Measurements from ENCODE around the gene CIROP.

CIROP gene

DNA sequence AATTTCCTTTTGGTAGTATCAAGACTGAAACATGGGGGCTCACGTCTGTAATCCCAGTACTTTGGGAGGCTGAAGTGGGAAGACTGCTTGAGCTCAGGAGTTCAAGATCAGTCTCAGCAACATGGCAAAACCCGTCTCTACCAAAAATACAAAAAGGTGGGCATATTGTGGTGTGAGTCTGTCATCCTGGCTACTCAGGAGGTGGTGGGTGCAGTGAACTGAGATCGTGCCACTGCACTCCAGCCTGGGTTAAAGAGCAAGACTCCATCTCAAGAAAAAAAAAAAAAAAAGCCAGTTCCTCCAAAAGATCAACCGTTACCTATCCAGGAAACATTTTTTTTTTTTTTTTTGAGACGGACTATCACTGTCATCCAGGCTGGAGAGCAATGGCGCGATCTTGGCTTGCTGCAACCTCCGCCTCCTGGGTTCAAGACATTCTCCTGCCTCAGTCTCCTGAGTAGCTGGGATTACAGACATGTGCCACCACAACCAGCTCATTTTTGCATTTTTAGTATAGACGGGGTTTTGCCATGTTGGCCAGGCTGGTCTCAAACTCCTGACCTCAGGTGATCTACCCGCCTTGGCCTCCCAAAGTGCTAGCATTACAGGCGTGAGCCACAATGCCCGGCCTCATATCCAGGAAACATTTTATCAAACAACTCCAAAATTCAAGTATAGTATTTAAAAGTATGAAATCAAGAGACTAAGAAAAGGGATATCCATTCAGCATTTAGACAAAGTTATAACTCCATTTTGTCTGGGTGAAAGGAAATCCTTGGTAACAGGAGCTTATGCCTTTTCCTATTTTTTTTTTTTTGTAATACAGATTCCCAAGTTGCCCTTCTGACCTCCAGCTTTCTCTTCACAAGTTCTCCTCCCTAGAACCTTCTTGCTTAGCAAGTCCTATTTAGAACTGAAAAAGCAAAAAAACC is 13.2 kb downstream of the CIROP start:
- DNase-seq: no peak

DNA sequence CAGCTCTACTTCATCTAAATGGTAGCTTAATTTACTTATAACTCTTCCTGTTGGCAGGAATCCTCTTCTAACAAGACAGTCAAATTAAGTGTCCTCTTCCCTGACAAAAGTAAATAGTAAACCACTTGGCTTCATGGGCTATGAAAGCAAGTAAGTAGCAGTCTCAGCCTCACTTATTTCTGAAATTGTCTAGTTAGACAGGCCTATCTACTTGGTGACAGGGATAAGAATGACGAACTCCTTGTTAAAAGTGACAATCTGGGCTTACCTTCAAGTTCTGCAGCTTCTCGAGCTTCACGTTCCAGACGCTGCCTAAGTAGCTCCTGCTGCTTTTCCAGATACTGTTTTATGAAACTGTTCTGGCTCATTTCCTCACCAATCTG is 14.5 kb downstream of the CIROP start:
- no peak for DNase-seq

DNA sequence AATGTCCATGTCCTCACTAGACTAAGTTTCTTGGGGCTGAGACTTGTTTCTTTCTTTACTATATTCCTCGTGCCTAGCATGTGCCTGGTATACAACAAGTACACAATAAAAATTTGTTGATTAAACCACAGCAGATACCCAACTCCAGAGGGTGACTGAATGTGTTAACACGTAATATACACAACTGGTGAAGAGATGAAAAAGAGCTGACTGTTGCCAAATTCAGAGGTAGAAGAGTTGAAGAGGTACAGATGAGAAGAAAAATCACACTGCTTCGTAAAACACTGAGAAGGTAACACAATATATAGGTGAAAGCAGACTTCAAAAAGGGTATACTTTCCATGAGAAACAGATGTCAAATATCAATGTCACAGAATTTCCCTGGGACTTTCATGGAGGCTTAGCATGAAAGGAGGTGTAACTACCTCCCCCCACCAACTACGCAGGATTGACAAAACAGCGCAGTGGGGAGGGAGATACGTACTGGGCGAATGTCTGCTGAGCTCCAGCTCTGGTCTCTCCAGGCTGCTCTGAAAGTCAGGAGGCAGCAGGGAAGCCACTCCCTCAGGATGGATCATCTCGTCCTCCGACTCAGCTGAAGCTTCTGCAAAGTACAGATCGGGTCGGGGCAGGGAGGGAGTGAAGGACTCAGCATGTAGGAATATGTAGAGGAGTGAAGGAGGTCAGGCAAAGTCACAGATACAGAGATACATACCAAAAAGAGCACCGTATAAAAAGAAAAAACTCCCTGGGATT is 15.1 kb downstream of the CIROP start:
- no peak for DNase-seq

DNA sequence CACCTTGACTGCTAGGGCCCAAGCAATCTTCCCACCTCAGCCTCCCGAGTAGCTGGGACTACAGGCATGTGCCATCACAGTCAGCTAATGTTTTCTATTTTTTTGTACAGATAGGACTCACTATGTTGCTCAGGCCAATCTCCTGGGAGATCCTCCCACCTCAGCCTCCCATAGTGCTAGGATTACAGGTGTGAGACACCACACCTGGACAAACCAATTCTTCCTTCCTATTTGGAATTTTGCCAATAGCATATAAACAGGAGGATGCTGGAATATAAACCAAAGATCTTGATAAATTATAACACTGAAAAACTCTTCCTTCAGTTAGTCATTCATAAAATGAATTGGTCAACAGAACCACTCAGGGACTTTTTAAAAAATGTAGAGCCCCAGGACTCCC is 18.2 kb downstream of the CIROP start:
- no peak for DNase-seq

DNA sequence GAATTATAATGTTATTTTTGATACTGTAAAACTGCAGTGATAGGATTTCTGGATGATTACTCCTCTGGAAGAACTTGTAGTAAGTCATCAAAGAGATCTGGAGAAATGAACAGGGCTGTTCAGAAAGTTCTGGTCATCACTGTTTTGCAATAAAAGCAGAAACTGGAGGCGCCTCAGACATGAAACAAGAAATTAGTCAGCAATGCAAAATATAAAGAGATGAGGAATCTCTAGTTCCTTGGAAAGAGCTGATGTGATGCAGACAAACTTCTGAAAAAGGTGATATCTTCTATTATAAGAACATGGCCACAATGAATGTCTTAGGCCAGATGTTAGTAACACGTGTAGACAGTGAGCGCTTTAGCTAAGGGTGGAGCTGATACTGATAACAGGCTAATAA is 19.3 kb downstream of the CIROP start:
- DNase-seq: no peak

DNA sequence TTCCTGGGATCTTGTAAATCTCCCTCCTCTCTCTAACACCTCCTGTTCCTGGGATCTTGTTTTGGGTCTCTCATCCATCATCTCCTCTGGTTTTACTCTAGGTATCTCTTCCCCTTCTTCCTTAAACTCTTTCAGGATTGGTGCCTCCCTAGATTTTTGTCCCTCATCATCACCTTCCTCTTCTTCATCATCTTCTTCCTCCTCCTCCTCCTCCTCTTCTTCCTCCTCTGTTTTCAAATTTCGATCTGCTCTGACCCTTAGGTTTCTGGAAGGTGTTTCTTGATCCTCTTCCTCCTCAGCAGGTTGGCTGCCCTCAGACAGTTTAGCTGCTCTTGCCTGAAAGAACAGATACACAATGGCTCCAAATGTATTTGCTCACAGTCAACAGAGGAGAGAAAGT is 24.3 kb downstream of the CIROP start:
- no peak for DNase-seq

DNA sequence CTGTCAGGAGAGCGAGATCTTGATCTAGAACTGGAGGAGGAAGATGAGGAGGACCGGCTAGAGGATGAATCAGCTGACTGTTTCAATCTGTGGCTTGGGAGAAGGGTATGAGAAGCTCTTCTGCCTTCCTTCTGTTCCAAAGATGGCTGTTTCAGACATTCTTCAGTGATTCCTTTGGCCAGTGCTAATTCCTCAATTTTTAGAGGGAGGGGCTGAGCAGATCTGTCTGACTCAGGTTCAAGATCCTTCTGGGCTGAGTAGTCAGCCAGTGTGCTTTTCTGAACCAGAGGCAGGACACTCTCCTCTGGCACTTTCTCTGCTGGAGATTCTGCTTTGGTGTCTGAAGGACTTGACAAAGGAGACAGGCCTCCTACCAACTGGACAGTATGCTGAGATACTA is 25.1 kb downstream of the CIROP start:
- DNase-seq: no peak

DNA sequence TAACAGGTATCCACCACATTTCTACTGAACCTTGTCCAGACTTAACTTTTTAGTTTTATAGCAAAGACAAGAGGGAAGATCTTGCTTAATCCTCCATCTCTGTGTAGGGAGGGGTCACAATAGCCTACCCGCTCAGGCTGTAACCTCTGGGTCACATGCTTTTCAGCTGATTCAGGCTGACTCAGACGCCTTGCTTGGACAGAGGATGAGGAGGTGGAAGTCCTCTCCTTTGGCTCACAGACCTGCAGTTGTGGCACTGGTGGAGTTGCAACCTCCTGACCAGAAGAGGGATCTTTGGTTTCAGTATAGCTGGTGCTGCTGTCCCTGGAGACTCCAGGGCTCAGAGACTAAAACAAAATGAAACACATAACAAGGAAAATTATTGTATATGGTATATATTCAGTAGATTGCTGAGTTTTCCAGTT is 26.1 kb downstream of the CIROP start:
- no peak for DNase-seq

DNA sequence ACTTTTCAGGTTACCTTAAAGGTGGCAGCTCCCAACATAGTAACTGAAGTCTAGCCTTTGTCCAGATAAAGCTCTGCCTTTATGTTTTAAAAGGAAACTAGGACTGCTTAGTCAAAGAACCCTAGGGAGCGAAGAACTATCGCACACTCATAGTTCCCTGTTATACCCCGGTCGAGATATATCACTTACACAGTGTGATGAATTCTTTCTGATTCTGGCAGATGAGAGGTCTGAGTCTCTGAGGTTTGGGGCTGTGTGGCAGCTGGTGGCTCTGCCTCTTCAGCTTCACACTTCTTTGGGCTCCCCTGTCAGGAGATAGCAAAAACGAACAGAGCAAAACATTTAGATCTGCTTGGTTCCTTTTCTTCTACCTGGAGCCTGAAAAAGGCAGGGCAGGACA is 26.8 kb downstream of the CIROP start:
- DNase-seq: no peak

DNA sequence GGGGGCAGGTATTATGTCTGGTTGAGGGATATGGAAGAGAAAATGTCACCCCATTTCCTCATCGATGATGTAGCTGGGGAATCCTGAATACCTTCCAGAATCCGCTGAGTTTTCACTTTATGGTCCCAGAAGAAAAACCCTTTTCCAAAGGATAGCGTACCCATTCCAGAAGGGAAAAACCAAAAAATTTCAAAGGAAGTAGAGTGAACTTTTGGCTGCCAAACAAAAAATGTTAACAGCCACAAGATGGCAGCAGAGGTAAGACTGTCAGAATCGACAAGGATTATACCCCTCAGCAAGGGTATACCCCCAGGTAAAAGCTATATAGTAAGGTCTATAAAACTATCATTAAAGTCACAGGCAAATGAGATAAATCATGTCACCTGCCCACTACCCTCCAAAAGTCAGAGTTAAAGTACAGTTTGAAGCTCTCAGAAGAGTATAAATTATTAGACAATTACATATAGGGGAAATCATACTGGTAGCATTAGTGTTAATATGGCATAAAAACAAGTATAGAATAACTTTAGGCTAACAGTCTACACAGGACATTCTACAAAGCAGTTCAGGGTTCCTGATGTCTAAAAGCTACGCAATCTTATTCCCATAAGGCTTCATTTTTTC is 27.9 kb downstream of the CIROP start:
- no peak for DNase-seq

DNA sequence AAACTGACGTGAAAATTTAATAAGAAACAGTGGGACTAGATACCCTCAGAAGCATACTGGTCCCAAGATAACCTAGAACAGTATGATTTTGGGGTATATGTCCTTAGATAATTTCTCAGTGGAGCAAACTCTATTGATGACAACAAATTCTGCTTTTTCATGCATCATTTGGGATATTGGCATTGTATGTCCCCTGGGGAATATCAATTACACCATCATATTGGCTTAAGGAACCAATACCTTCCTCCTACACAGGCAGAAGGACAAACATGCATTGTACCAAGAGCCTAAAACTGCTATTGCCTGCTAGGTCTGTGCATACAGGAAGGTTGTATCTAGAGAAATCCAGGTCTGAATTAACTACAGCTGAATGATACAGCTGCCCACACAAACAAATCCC is 29.9 kb downstream of the CIROP start:
- DNase-seq: no peak

DNA sequence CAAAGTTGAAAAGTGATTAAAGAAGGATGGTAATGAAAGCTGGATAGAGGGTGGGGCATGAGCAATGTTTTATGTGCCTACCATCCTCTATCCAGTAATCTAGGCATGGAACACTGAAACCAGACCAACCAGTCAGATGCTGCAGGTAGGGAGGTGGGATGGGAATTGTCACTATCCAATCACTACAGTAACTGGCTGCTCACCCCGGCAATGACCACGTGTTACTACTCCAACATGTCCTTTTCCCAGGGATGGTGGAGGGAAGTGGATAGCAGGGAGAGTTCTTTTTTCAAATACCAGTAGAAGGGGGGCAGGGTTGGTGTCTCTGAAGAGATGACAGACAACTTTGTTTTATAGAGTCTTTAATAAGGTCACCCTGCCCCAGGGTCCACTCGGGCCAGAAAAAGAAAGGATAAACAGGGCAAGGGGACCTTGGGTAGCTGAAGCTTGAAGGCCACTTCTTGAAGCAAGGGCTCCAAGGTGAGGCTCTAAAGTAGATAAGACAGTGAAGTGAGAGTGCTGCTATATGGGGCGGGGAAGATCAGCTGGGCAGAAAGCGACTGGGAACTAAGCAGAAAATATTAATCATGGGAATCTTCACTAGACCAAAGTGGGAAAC is 32.8 kb downstream of the CIROP start:
- no peak for DNase-seq

DNA sequence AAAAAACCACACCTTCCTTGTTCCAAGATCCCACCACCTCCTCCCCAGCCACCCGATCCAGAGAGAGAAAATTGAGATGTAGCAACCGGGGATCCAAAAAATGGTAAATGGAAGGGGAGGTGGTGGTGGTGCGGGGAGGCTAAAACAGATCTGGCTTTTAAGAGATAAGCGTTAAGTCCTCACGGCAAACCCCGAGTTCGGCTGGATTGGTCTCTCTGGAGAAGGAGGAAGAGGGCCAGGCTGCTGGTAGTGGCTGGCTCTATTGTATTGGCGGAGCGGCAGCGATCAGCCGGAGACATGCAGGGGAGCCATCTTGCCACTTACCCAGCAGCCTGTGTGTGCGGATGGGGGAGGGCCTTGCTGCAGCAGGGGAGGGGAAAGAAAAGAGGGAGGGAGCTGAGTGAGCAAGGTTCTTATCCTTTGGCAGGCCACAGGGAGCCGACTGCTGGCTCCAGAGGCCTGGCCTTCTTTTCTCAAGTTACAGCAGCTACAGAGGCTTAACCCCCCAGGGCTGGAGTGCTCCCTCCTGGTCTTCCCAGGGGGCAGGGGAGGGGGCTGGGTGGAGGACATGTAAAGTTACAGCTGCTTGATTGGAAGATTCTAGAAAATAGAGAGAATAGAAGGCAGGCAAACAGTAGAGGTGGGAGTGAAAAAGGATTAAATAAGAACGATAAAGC is 33.4 kb downstream of the CIROP start:
- no peak for DNase-seq

DNA sequence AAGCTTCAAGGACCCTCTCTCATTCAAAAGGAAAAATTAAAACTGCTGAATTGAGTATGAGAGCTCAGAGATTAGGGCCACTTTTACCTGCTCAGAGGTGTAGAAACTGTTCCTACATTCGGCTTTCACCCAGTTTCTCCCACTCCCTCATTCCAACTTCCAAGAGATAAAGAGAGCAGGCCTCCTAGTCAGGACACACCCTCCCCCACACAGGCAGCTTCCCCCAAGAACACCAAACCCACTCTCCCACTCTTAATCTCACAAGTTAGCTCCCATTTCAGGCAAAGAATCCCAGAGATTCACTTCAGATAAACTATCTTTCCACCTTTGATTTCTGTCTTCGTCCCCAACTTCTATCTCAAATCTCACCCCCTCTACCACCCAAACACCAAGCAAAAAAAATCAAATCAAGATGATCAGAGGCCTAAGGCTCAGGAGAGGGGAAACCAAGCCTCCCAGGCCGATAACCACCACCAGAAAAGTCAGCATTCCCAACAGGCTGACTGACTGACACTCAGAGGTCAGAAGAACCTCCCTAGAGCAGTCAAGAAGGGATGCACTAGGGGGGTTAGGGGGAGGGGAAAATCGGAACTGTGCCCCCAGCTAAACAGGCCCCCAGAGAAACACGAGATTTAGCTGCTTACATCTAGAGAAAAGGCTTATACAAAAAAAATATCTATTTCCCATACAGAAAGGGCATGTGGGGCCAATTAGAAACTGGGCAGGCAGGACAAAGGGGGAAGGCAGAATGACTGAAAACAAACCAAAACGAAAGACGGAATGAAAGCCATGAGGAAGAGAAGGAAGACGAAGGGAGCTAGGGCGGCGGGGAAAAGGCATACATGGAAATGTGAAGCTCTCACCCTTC is 34.3 kb downstream of the CIROP start:
- DNase-seq: no peak

DNA sequence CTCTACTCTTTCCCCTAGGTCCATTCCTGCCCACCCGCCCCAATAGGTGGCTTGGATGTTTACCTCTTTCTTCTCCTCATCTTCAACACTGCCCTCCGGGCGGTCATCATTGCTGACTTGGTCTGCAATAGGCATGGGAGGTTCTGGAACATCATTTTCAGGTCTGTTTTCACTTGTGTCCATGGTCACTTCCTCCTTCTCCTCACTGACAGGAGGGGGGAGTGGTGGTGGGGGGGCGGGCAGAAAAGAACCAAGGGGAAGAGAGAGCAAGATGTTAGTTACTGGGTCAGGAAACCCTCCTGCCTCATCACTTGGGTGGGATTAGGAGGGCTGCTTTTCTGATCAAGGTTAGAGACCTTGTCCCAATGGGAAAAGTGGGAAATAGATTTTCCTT is 35.4 kb downstream of the CIROP start:
- DNase-seq: no peak

DNA sequence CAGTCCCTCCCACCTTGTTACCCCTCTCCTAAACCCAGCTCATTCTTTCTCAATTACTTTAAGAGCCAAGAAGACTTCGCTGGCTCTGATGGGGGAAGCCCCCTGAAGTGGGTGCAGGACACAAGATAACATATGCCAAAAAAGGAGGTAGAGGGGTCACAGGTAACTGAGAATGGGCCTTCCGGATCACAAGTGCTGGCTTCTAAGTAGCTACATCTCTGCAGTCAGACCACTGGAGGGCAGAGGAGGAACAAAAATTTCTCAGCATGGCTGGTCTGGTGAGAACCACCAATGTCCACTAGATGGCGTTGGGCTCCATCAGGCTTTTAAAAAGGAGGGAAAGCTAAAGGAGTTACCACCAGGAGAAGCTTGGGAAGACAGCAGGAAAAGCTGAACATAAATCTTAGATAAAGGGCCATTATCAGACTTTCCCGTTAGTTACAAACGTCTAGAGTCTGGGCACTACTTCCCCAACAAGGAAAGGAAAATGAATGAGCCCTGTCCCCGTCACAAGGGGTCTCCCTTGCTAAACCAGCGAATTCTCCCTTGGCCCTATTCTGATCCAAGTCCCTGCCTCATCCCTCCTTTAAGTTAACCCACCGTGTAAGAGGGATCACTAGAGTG is 35.9 kb downstream of the CIROP start:
- no peak for DNase-seq

DNA sequence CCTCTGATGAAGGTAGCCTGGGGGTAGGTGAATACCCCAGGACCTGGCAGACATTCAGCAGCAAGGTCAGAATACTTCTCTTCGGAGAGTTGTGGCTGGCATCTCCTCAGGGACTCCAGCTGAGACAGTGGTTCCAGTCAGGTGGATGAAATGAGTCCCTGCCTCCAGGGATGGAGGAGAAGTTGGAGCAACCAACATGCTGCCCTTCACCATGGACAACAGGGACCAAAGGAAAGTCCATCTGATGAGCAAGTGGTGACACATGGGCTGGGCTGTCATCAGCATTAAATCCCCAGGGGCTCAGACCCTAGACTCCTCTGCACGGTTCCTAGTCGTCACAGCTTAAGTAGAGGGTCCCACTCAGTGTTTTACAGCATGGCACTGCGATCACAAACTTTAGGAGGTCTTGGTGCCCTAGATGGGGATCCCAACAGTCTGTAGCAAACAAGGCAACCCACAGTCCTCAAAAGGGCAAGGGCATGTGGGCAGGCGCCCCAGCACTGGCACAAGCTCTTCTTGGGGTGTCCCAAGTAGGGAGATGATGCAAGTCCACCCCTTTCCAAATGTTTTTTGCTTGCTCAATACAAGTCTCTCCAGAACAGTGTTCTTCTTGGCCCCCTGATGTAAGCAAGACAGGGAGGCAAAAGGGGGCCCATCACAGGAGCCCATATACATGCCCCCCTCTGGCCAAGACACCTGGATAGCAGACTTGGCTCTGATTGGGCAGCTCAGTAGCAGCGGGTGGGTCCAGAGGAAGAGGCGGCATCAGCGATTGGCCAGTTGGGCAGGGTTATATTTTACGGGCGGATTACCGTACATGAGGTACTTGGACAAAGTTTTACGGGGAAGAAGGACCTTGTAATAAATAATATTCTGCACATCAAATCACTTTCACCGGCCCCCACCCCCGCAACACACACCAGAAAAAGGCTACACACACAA is 36.7 kb downstream of the CIROP start:
- DNase-seq: no peak

DNA sequence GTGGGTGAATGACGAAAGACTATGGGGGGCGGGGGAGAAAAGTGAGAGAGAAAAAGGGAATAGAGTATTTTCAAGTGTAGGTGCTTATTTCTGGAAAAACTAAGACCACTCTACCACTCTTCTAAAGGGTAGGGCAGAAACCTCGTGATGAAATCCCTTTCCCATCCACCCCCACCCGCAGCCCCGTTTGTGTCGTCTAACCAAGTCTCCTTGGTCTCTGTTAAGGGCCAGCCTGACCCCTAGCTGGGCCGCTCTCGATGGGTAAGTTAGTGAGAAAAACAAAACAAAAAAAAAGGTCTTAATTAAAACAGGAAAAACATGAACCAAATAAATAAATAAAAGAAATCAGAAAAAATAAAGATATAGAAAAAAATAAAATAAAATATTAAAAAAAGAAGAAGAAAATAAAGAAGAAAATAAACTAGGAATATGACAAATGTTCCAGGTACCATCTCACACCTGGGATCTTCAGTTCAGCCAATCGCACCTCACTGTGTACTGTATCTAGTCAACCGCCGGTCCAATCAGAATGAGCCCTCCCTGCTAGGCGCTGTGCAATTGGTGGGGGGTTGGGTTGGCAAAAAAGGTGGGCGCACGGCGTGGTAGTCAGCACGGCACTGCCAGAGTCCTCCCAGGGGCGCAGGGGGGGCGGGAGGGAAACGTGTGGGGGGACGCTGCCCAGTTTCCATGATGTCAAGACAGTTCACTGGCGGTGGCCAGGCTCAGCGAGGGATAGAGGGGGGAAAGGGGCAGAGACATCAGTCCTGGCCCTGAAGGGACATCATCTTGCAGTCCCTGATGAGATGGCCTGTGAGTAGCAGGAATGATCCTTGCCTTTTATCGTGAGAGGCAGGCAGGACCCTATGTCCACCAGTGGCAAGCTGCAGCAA is 37.7 kb downstream of the CIROP start:
- DNase-seq: no peak

DNA sequence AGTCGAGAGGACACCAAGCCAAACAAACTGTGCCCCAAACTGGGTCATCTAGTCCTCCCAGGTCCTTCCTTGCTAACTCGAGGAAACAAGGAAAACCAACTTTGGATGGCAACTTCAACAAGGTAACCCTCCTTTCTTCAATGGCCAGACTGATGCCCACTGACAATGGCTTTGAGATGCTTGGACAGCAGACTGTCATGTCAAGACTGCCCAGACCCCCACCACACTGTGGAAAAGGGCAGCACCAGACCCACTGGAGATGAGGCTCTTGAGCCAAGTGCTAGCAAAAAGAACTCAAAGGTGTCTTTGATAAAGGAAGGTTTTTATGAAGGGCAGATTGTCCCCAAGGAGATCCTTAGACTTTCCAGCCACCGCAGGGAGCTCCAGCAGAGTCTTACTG is 38.4 kb downstream of the CIROP start:
- no peak for DNase-seq
